Stimulated activated CD4-positive, alpha-beta T cell treated with anti-CD3 and anti-CD28 coated beads, Interleukin-1b, Interleukin-23, amount 100 ng/mL, for 48 hours (primary cell): Measurements from ENCODE around the gene BHMT.

Experiments used
- DNase-seq: peaks from one replicate; pipeline ENCODE4 v3.0.0-alpha.2; 2020

The BHMT gene

GRCh38 chr5:79111387-79111959 lies at the start of gene BHMT:
TSS of gene BHMT (plus strand) at chr5:79111809. CDS start at chr5:79111886, 77 bp downstream.
- no peak for DNase-seq

- DNase-seq, result no peak
Observed at GRCh38 chr5:79062436-79062835, 49.2 kb upstream of the BHMT start.

- DNase-seq, result no peak
Observed at GRCh38 chr5:79069488-79070349, 41.9 kb upstream of the BHMT start, which contains the start of the genes BHMT2 and DMGDH. TSS of gene BHMT2 (plus strand) at chr5:79069767. CDS start at chr5:79069783, 16 bp downstream. TSS of gene DMGDH (minus strand) at chr5:79069674. CDS start at chr5:79069620, 54 bp downstream.

- no peak for DNase-seq
Observed at GRCh38 chr5:79070350-79070667, 41.3 kb upstream of the BHMT start.

- no peak for DNase-seq
Observed at GRCh38 chr5:79074641-79075040, 37.0 kb upstream of the BHMT start.

GRCh38 chr5:79075646-79076426 lies 35.8 kb upstream of the BHMT start:
- no peak for DNase-seq

GRCh38 chr5:79076819-79077218 lies 34.8 kb upstream of the BHMT start:
- no peak for DNase-seq

- DNase-seq, result no peak
Observed at GRCh38 chr5:79077680-79078365, 33.8 kb upstream of the BHMT start.

- DNase-seq, result no peak
Observed at GRCh38 chr5:79080804-79081203, 30.8 kb upstream of the BHMT start.

GRCh38 chr5:79081779-79082178 lies 29.8 kb upstream of the BHMT start:
- DNase-seq, result no peak

GRCh38 chr5:79086116-79086515 lies 25.5 kb upstream of the BHMT start:
- DNase-seq, result no peak

- DNase-seq, result no peak
Observed at GRCh38 chr5:79088507-79088906, 23.1 kb upstream of the BHMT start.

GRCh38 chr5:79091064-79091463 lies 20.5 kb upstream of the BHMT start:
- no peak for DNase-seq

- no peak for DNase-seq
Observed at GRCh38 chr5:79093762-79094161, 17.8 kb upstream of the BHMT start.

- DNase-seq, result no peak
Observed at GRCh38 chr5:79105868-79106267, 5.7 kb upstream of the BHMT start.

GRCh38 chr5:79107020-79107796 lies 4.4 kb upstream of the BHMT start:
- DNase-seq, result no peak

GRCh38 chr5:79108086-79108485 lies 3.5 kb upstream of the BHMT start:
- no peak for DNase-seq

- no peak for DNase-seq
Observed at GRCh38 chr5:79108792-79109191, 2.8 kb upstream of the BHMT start.

- DNase-seq, result peak; percentile 23
Observed at GRCh38 chr5:79109527-79110492, 1.8 kb upstream of the BHMT start.

GRCh38 chr5:79111960-79112702 lies 522 bp downstream of the BHMT start:
- DNase-seq, result no peak
